ENCODE data around the gene BABAM1.

DNA sequence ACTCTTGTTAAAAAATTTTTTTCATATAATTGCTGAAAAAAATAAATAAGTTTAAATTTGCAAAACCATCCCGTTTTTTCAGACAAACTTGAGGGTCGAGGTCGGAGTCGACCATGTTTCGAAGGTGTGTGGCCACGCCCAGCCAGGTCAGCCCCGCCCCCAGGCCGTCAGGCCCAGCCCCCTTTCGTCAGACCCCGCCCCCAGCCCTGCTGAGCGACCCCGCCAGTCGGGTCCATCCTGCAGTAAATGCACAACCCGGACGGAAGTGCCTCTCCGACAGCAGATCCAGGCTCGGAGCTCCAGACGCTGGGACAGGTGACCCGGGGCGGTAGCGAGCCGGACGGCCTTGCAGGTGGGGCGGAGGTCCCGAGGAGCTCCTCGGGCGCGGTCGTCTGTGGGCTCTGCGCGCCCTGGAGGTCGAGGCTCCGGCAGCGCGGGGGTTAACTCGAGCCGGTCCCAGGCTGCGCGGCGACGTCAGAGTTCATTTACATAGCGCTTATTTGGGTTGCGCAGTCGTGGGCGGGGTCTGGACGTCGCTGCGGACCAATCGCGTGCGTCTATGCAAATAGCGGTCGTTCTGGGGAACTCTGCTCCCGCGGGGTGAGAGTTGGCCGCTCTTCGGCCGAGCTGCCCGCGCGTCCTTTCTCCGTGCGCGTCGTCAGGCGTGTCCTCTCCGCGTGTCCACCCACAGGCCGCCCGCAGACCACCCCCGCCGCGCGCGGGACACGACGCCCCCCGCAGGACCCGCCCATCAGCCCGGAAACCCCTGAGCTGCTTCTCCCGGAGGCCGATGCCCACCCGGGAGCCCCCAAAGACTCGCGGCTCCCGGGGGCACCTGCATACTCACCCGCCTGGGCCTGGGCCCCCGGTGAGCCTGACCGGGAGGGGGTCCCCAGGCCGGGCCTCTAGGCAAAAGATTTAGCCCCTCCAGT lies 41.0 kb upstream of the BABAM1 start, which contains the start of gene OCEL1:
- TF ChIP-seq, protein P1, sequence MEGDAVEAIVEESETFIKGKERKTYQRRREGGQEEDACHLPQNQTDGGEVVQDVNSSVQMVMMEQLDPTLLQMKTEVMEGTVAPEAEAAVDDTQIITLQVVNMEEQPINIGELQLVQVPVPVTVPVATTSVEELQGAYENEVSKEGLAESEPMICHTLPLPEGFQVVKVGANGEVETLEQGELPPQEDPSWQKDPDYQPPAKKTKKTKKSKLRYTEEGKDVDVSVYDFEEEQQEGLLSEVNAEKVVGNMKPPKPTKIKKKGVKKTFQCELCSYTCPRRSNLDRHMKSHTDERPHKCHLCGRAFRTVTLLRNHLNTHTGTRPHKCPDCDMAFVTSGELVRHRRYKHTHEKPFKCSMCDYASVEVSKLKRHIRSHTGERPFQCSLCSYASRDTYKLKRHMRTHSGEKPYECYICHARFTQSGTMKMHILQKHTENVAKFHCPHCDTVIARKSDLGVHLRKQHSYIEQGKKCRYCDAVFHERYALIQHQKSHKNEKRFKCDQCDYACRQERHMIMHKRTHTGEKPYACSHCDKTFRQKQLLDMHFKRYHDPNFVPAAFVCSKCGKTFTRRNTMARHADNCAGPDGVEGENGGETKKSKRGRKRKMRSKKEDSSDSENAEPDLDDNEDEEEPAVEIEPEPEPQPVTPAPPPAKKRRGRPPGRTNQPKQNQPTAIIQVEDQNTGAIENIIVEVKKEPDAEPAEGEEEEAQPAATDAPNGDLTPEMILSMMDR (IDR thresholded peaks at IDR 0.05) = no peak
- no peak for TF ChIP-seq EP300 (IDR thresholded peaks at IDR 0.05)
- peak in 1 of 2 donors; percentile 13 for TF ChIP-seq POLR2A (IDR thresholded peaks at IDR 0.05)

All from suprapubic skin (tissue), 3 donors.